Stomach (tissue), 9 donors: ENCODE measurements around the gene PPP4R3A. TPM values are rescaled to one million over a fixed set of nuclear protein-coding genes. Genes with fewer than 3 reads are reported as not detected.
"Not testable (repeated sequence)": the region's sequence is repeated elsewhere in the genome, so short reads cannot be mapped to it uniquely, and the experiment has no call there.

Source experiments
- DNase-seq, 2 donors: peaks; one replicate each; pipeline versions ENCODE4 v3.0.0 to v3.0.0-alpha.2; 2013 to 2019
- H3K27ac ChIP-seq, 5 donors: fragments of 200-600 bp in 4 of 5; sonication (generic) in 4 of 5; one replicate each; pipeline ENCODE4 v1.5.1; 2013 to 2019; ENCODE audit warnings: mild to moderate bottlenecking in 1 of 5, moderate library complexity in 1 of 5
- H3K27me3 ChIP-seq, 3 donors: fragments of 200-600 bp; sonication (generic); one replicate each; pipeline ENCODE4 v1.5.1; 2017 to 2019; ENCODE audit warnings: mixed run types in 1 of 3
- H3K36me3 ChIP-seq, 4 donors: fragments of 200-600 bp; sonication (generic); 1 replicate in 3 of 4; 2 replicates in 1 of 4; pipeline ENCODE4 v1.5.1; 2016 to 2019
- H3K4me1 ChIP-seq, 4 donors: fragments of 200-600 bp; sonication (generic); one replicate each; pipeline ENCODE4 v1.5.1; 2016 to 2019
- H3K4me3 ChIP-seq, 4 donors: fragments of 200-600 bp; sonication (generic) in 3 of 4; one replicate each; pipeline ENCODE4 v1.5.1; 2016 to 2019; ENCODE audit warnings: mild to moderate bottlenecking in 1 of 4
- H3K9me3 ChIP-seq, 4 donors: fragments of 200-600 bp; sonication (generic); one replicate each; pipeline ENCODE4 v1.5.1; 2016 to 2019
- CTCF ChIP-seq, 7 experiments: fragments of 450-650 bp in 4 of 7; fragments of 200-600 bp in 3 of 7; sonication (generic) in 3 of 7; IDR thresholded peaks; one replicate each; pipeline ENCODE4 v1.5.1; 2016 to 2019; ENCODE audit warnings: antibody characterized with exemption in 7 of 7, control low read depth in 2 of 7, mild to moderate bottlenecking in 1 of 7
- EP300 ChIP-seq: sonication (generic); formaldehyde crosslinking; IDR thresholded peaks from one replicate; pipeline ENCODE4 v1.6.1; 2017; ENCODE audit warnings: antibody characterized with exemption
- POLR2A ChIP-seq, 4 donors: fragments of 450-650 bp; IDR thresholded peaks; one replicate each; pipeline ENCODE4 v1.6.1; 2016; ENCODE audit warnings: antibody characterized with exemption in 4 of 4, control low read depth in 2 of 4, mild to moderate bottlenecking in 1 of 4, moderate library complexity in 1 of 4
- POLR2AphosphoS5 ChIP-seq, 3 donors: sonication (generic); formaldehyde crosslinking; IDR thresholded peaks; one replicate each; pipeline ENCODE4 v1.6.1; 2016; ENCODE audit warnings: antibody characterized with exemption in 3 of 3
- WGBS, 5 donors: extraction: QIAGEN DNeasy Blood & Tissue Kit in 3 of 5; methylation state at CpG; one replicate each; pipeline versions ENCODE4 v1.1.5 to v1.1.7; 2013 to 2018; 5-methylcytosine and 5-hydroxymethylcytosine counted together
- intact Hi-C: fragments of 100-400 bp; cut with DNase I; formaldehyde crosslinking; loops from one replicate; pipeline ENCODE4 v1.15.1; 2023; ENCODE audit warnings: low total_unique reads
- polyA plus RNA-seq, 3 donors: library from polyadenylated mRNA; stranded (reverse); fragments of 200-250 nt; gene quantifications; one replicate each; pipeline ENCODE4 v1.2.3, GENCODE V29; 2013
- total RNA-seq, 5 donors: library from RNA; depleted of rRNA; stranded (reverse); fragments of >200 nt; gene quantifications; one replicate each; pipeline versions ENCODE4 v1.1.0 to v1.2.3, GENCODE V29; 2014 to 2016
- donor health status: healthy with polysubstance abuse.
- donor health status: Bipolar disorder and iron deficiency.
- donor health status: healthy.

The PPP4R3A gene
- total and polyA plus RNA-seq, 8 donors, result 35.7 to 145 (median 68.2) TPM

DNA sequence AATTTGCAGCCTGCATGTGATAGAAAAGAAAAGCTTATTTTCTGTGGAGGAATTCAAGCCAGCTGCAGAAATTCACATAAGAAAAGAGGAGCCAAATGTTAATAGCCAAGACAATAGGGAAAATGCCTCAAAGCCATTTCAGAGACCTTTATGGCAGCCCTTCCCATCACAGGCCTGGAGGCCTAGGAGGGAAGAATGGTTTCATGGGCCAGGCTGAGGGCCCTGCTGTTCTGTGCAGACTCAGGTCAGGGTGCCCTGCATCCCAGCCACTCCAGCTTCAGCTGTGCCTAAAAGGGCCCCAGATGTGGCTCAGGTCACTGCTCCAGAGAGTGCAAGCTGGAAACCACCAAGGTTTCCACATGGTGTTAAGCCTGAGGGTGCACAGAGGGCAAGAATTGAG is 71.3 kb downstream of the PPP4R3A start:
- DNase-seq, result no peak
- intact Hi-C loops, result no loop called here
- Histone ChIP-seq H3K27ac (no peak overlapping the region), H3K27me3 (no peaks in the 10 kb centered on the region), H3K36me3 (no peaks in the 10 kb centered on the region), H3K9me3 (peaks cover 0 to 9% (median 3%) of the 10 kb centered on the region in 4 donors), H3K4me1 (no peaks in the 10 kb centered on the region), H3K4me3 (no peak overlapping the region)
- TF ChIP-seq POLR2A (IDR thresholded peaks at IDR 0.05) (no peak), POLR2AphosphoS5 (IDR thresholded peaks at IDR 0.05) (no peak), CTCF (IDR thresholded peaks at IDR 0.05) (no peak), EP300 (no peak)

GRCh38 chr14:91436266-91436665 is 73.8 kb downstream of the PPP4R3A start:
- H3K4me1 ChIP-seq, H3K27me3 ChIP-seq, H3K36me3 ChIP-seq, DNase-seq, H3K27ac ChIP-seq, intact Hi-C loops, H3K9me3 ChIP-seq, H3K4me3 ChIP-seq: not testable (repeated sequence)
- WGBS, 5 donors, result 72 to 76% (median 74%) methylated on average over 15 to 16 of the region's 16 CpGs

DNA sequence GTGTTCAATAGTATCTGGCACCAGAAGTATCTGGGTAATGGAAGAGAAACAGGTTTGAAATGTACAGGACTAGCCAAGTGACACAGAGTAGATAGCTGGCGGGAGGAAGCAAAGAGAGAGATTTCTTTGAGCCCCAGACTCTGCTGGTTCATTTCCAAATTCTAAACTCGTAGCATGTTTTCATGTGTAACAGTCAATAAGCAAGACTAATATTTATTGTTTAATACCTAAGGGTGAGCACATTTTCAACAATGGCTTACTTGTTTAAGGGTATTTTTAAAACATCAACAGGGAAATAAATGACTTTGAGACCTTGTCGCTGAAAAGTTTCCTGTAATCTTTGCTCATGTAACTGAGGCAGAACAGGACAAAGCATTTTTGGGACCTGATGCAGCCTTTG is 80.7 kb downstream of the PPP4R3A start:
- H3K27ac ChIP-seq, result no peak overlapping the region
- TF ChIP-seq POLR2A (IDR thresholded peaks at IDR 0.05) (no peak), EP300 (no peak), POLR2AphosphoS5 (IDR thresholded peaks at IDR 0.05) (no peak), CTCF (IDR thresholded peaks at IDR 0.05) (no peak)
- no peak for DNase-seq
- H3K36me3 ChIP-seq, result no peaks in the 10 kb centered on the region
- H3K9me3 ChIP-seq, result no peaks in the 10 kb centered on the region
- H3K27me3 ChIP-seq, result no peaks in the 10 kb centered on the region
- H3K4me3 ChIP-seq, result no peak overlapping the region
- 33 to 56% (median 42%) methylated on average over 3 of the region's 3 CpGs for WGBS, 5 donors
- intact Hi-C loops, result no loop called here
- peaks cover 0 to 13% (median 6%) of the 10 kb centered on the region in 4 donors for H3K4me1 ChIP-seq

DNA sequence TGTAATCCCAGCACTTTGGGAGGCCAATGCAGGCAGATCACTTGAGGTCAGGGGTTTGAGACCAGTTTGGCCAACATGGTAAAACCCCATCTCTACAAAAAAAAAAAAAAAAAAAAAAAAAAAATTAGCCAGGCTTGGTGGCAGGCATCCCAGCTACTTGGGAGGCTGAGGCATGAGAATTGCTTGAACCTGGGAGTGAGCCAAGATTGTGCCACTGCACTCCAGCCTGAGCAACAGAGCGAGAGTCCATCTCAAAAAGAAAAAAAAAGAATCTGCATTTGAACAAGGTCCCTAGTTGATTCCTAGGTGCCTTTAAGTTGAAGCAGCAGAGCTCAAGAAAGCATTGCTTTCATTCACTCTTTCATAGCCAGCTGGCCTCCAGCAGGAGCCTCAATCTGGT is 81.2 kb downstream of the PPP4R3A start:
- H3K4me1 ChIP-seq, result peaks cover 0 to 16% (median 7%) of the 10 kb centered on the region in 4 donors
- H3K36me3 ChIP-seq, H3K27ac ChIP-seq, DNase-seq, H3K9me3 ChIP-seq, intact Hi-C loops, H3K4me3 ChIP-seq, H3K27me3 ChIP-seq: not testable (repeated sequence)
- 30 to 72% (median 48%) methylated on average over 1 of the region's 1 CpG for WGBS, 5 donors

DNA sequence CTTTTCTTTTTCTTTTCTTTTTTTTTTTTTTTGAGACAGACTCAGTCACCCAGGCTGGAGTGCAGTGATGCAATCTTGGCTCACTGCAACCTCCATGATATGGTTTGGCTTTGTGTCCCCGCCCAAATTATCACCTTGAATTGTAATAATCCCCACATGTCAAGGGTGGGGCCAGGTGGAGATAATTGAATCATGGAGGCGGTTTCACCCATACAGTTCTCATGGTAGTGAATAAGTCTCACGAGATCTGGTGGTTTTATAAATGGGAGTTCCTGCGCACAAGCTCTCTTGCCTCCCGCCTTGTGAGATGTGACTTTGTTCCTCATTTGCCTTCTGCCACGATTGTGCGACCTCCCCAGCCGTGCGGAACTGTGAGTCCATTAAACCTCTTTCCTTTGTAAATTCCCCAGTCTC is 84.6 kb downstream of the PPP4R3A start:
- H3K27me3 ChIP-seq, H3K4me3 ChIP-seq, intact Hi-C loops, H3K36me3 ChIP-seq, H3K9me3 ChIP-seq, DNase-seq: not testable (repeated sequence)
- WGBS, 5 donors, result 55 to 68% (median 67%) methylated on average over 9 of the region's 9 CpGs
- H3K4me1 ChIP-seq, result peaks cover 0 to 25% (median 7%) of the 10 kb centered on the region in 4 donors
- peak overlapping the region; percentile 50 to 82 (median 69) for H3K27ac ChIP-seq

DNA sequence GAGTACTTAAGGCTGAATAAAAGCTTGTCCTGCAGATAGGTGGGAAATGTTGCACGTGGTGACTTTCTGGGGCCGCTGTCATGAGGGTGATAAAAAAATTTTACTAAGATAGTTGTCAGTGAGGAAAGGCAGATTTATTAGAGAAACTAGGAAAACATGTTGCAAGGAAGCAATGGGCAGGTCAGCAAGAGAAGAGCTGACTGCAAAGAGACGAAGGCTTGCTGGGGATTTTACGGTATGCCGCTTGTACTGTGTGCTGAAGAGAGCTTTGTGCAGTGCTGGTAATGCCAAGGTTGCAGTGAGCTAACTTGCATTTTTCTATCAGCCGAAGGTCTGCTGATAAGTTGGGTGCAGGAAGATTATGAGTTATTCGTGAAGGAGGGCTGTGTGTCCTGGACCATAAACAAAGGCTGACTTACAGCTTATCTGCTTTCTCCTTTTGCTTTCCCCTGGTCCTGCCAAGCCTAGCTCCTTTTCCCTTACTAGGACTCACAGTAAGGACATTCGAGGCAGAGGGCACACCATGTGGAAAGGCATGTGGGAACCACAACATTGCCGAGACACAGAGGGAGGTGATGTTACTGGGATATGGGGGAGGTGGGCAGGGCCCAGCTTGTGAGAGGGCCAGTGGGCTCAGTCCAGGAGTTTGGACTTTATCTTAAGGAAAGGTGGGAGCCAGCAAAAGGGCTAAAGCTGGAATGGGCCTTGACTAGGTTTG is 85.1 kb downstream of the PPP4R3A start:
- DNase-seq, result peak; percentile 42 to 53
- intact Hi-C loops, result loop anchor here (5.0 kb wide), 1 partner anchor 103 kb away; no protein-coding TSS in a partner anchor
- TF ChIP-seq POLR2AphosphoS5 (IDR thresholded peaks at IDR 0.05), result peak in 1 of 3 donors; percentile 66
- TF ChIP-seq EP300, result no peak
- H3K4me3 ChIP-seq, result no peak overlapping the region
- peaks cover 0 to 25% (median 7%) of the 10 kb centered on the region in 4 donors for H3K4me1 ChIP-seq
- no peaks in the 10 kb centered on the region for H3K27me3 ChIP-seq
- 34 to 53% (median 47%) methylated on average over 9 of the region's 9 CpGs for WGBS, 5 donors
- H3K36me3 ChIP-seq, result no peaks in the 10 kb centered on the region
- no peaks in the 10 kb centered on the region for H3K9me3 ChIP-seq
- H3K27ac ChIP-seq, result peak overlapping the region; percentile 50 to 82 (median 69)
